ENCODE measurements around the gene MRPS31. TPM values are rescaled to one million over a fixed set of nuclear protein-coding genes. Genes with fewer than 3 reads are reported as not detected.

Gene MRPS31
- total RNA-seq, 4 donors from 2014 or later: 9.8 to 19.6 (median 17.4) TPM

DNA sequence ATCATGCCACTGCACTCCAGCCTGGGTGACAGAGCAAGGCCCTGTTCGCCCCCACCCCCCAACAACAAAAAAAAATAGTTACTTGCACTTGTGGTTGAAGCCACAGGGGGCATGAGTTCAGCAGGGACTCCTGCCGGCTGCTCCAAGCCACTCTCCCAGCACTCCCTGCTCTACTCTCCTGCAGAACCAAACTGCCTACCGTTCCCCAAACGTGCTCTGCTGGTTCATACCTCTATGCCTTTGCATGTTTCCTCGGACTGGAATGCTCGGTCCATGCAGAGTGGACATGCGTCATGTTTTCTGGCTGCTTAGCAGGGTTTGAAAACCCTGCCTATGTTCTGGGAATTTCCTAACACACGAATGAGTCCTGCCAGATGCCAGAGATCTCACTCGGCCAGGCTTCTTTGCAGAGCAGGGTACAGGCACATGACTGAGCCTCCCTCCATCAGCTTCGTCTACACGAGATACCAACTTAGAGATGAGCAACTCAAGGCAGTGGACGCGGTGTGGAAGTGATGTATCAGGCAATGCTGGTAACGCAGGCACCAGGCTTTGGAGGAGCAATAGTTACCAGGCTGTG lies 9.9 kb upstream of the MRPS31 start:
- TF ChIP-seq, protein P1, sequence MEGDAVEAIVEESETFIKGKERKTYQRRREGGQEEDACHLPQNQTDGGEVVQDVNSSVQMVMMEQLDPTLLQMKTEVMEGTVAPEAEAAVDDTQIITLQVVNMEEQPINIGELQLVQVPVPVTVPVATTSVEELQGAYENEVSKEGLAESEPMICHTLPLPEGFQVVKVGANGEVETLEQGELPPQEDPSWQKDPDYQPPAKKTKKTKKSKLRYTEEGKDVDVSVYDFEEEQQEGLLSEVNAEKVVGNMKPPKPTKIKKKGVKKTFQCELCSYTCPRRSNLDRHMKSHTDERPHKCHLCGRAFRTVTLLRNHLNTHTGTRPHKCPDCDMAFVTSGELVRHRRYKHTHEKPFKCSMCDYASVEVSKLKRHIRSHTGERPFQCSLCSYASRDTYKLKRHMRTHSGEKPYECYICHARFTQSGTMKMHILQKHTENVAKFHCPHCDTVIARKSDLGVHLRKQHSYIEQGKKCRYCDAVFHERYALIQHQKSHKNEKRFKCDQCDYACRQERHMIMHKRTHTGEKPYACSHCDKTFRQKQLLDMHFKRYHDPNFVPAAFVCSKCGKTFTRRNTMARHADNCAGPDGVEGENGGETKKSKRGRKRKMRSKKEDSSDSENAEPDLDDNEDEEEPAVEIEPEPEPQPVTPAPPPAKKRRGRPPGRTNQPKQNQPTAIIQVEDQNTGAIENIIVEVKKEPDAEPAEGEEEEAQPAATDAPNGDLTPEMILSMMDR (IDR thresholded peaks at IDR 0.05): no peak
- ATAC-seq (ENCODE audit: low FRiP score) (no peak), DNase-seq (ENCODE audit: low spot score) (no peak)

DNA sequence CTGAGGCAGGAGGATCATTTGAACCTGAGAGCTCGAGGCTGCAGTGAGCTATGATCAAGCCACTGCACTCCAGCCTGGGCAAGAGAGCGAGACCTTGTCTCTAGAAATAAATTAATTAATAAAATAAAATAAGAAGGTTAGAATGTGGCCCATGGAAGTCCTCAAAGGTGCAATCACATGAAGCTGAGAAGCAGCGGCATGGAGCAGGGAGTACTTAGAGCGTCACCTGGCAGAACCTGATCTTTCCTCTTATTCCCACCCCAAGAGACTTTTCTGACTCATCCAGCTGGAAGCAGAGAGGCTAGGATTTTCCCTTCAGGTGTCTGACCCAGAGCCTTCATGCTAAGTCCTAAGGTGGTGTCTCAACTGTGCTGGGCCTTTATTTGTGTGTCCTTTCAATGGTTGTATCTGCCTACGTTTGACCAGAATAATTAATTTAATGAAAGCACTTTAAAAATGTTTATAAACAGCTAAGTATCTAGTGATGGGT lies 8.9 kb upstream of the MRPS31 start:
- TF ChIP-seq, protein P1 (IDR thresholded peaks at IDR 0.05): no peak
- no peak for DNase-seq (ENCODE audit: low spot score)
- no peak for ATAC-seq (ENCODE audit: low FRiP score)

DNA sequence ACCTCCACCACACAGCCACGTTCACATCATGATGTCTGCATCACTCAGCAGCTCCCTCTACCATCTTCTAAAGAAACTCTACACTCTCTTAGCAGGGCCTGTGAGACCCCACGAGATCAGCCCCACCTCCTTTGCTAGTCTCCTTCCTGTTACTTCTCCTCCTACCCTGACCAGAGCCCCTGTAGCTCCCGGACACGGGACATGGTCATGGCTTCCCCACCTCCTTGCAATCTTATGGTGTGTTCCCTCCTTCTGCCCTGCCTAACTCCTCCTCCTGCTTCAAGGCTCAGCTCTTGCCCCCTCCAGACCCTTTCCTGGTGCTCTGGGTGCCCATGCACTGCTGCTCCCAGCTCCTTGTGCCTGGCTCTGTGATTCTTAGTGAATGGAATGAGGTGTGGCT lies 8.1 kb upstream of the MRPS31 start:
- TF ChIP-seq, protein P1 (IDR thresholded peaks at IDR 0.05): no peak
- no peak for ATAC-seq (ENCODE audit: low FRiP score)
- DNase-seq (ENCODE audit: low spot score): no peak

DNA sequence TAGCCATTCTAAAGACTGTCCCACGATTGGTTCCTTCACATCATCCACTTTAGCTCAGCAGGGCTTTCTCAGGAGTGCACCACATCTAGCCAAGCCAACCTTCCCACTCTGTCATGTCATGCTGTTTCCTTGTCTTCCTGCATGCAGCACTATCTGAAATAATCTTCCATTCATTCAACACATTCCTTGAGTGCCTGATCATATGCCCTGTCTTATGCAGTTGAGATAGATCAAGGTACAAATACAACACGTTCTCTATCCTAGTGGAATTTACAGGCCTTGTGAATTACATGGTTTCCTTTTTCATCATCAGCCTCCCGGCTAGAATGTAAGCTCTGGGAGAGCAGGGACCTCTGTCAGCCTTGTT lies 6.8 kb upstream of the MRPS31 start:
- DNase-seq (ENCODE audit: low spot score) (no peak), ATAC-seq (ENCODE audit: low FRiP score) (no peak)
- TF ChIP-seq, protein P1 (IDR thresholded peaks at IDR 0.05): no peak

DNA sequence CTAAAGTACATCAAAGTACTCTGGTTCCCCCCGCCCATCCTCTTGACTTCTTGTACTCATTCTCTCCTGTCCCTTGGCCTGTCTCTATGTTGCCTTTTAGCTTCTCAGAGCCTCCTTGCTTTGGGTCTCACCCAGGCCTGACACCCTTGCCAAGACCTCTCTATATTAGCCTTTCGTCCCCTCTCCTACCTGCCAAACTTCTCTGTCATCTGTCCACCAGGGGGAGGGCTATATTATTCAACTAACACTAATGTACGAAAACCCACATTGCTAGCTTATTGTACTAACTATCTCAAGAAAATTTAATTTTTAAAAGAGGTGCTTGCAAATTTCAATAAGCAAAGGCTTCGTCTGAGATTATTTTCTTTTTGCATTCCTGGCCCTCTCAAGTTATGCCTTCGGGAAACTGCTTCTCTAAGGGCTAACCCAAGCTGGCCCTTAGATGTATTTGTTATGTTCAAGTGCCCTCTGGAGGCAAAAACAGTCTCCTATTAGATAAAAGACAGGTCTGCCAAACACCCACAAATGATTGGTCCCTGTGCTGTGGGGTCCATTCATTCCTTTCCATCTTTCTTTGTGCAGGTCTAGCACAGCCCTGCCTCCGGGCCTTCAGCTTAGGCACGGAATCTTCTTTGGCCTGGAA lies 6.3 kb upstream of the MRPS31 start:
- TF ChIP-seq, protein P1 (IDR thresholded peaks at IDR 0.05): peak in 1 of 3 donors; percentile 58
- ATAC-seq (ENCODE audit: low FRiP score) (peak; percentile 71), DNase-seq (ENCODE audit: low spot score) (no peak)

DNA sequence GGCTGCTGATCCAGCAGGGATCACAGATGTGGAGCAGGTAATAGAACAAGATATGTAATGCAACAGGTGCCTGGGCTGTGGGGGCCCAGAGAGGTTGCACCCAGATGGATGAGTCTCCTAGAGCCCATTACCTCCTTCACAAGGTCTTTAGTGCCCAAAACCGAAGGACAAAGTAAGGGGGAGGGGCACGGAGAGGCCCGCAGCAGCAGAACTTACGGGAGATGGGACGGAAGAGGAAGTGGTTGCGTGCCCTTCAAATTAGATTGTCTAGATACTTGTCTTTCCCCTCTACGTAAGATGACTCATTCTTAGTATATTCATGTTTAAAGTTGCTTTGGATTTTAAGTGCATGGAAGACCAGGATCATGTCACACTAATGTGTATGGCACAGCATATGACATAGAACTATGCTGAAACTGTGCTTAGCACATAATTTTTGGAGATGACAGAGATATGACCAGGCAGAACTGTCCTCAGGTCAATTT lies 5.7 kb upstream of the MRPS31 start:
- no peak for DNase-seq (ENCODE audit: low spot score)
- ATAC-seq (ENCODE audit: low FRiP score): peak; percentile 12
- TF ChIP-seq, protein P1 (IDR thresholded peaks at IDR 0.05): no peak

DNA sequence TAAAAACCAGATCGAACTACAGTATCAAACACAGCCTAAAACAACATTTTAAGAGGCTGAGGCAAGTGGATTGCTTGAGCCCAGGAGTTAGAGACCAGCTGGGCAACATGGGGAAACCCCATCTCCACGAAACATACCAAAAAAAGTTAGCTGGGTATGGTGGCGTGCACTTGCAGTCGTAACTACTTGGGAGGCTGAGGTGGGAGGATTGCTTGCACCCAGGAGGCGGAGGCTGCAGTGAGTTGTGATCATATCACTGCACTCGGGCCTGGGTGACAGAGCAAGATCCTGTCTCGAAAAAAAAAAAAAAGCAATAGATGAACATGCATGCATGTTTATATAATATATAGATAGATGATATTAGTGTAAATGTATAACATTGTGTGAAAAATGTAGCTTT lies 5.2 kb upstream of the MRPS31 start:
- TF ChIP-seq, protein P1 (IDR thresholded peaks at IDR 0.05): no peak
- ATAC-seq (ENCODE audit: low FRiP score) (no peak), DNase-seq (ENCODE audit: low spot score) (no peak)

Data from omental fat pad (tissue), 4 donors.